Fibroblast of lung (primary cell): ENCODE results near the gene HOXB6.
A peak's percentile ranks its signal among the peaks of the same experiment; 100 is the strongest.

Experiments
- CTCF ChIP-seq, 2 donors: IDR thresholded peaks in 1 of 2; conservative IDR thresholded peaks in 1 of 2; 1 replicate in 1 of 2; 2 replicates in 1 of 2; pipeline ENCODE4 v1.5.1; 2011 to 2012; ENCODE audit warnings: low read length in 2 of 2, control low read depth in 1 of 2, inconsistent platforms in 1 of 2, low read depth in 1 of 2, mild to moderate bottlenecking in 1 of 2
- EZH2 ChIP-seq: IDR thresholded peaks from 2 replicates; pipeline ENCODE4 v1.5.1; 2012; ENCODE audit warnings: low read length, control low read depth, mild to moderate bottlenecking; ENCODE audit errors: missing control alignments

- peak in 1 of 2 donors; percentile 18 for TF ChIP-seq CTCF (conservative IDR thresholded peaks at IDR 0.05 in 1 of 2, IDR thresholded peaks at IDR 0.05 in 1 of 2; ENCODE audit: low read depth in 1 of 2, low read length in 2 of 2)
- TF ChIP-seq EZH2, result no peak
These were observed 44.7 kb downstream of the HOXB6 start for GRCh38 chr17:48559840-48560817.
